B cell (primary cell): Measurements from ENCODE around the gene BIRC5. TPM values are rescaled to one million over a fixed set of nuclear protein-coding genes. Genes with fewer than 3 reads are reported as not detected.

Experiments used
- ATAC-seq: fragments of 200-7000 bp; cut with Tn5 transposase; one replicate; pipeline ENCODE4 v1.10.0; 2021; ENCODE audit warnings: low read depth, mild to moderate bottlenecking, moderate number of reproducible peaks, moderate library complexity
- CTCF ChIA-PET: fragments of 350-600 bp; sonication (Branson Sonifier 250); formaldehyde crosslinking; loops from one replicate; lab custom pipeline; 2021; ENCODE audit warnings: antibody characterized with exemption, inconsistent platforms; lab: Charles Lee
- POLR2A ChIA-PET: fragments of 350-600 bp; sonication (Branson Sonifier 250); formaldehyde crosslinking; loops from one replicate; lab custom pipeline; 2021; ENCODE audit warnings: antibody characterized with exemption; lab: Charles Lee
- DNase-seq: peaks from one replicate; pipeline ENCODE4 v3.0.0; 2013
- H2AFZ ChIP-seq: 2 replicates; pipeline ENCODE4 v1.6.1; 2012; ENCODE audit warnings: mild to moderate bottlenecking, low read depth, low read length; ENCODE audit not compliant: insufficient read depth, poor library complexity, severe bottlenecking
- H3K27ac ChIP-seq, 2 donors: 1 replicate in 1 of 2; 2 replicates in 1 of 2; pipeline ENCODE4 v1.5.1; 2012 to 2013; ENCODE audit warnings: low read length in 2 of 2, mild to moderate bottlenecking in 2 of 2, moderate library complexity in 1 of 2
- H3K27me3 ChIP-seq, 4 experiments: fragments of 200-600 bp in 1 of 4; sonication (generic) in 1 of 4; replicated peaks in 1 of 4; 1 replicate in 2 of 4; 2 replicates in 2 of 4; pipeline versions ENCODE4 v1.6.1 to v1.7.0; 2013 to 2016; ENCODE audit warnings: low read length in 3 of 4, mild to moderate bottlenecking in 2 of 4, mixed read lengths in 1 of 4, moderate library complexity in 1 of 4; ENCODE audit not compliant: insufficient read depth in 4 of 4, control insufficient read depth in 3 of 4; ENCODE audit errors: control extremely low read depth in 1 of 4
- H3K36me3 ChIP-seq, 2 experiments: replicated peaks in 1 of 2; 1 replicate in 1 of 2; 2 replicates in 1 of 2; pipeline versions ENCODE4 v1.6.1 to v1.7.1; 2013; ENCODE audit warnings: low read length in 1 of 2; ENCODE audit not compliant: insufficient read depth in 2 of 2, control insufficient read depth in 1 of 2; ENCODE audit errors: control extremely low read depth in 1 of 2, extremely low read depth in 1 of 2
- H3K4me1 ChIP-seq, 2 donors: fragments of 200-600 bp in 1 of 2; sonication (generic) in 1 of 2; 1 replicate in 1 of 2; 2 replicates in 1 of 2; pipeline versions ENCODE4 v1.5.1 to v1.6.1; 2013 to 2017; ENCODE audit warnings: low read length in 2 of 2; ENCODE audit not compliant: control insufficient read depth in 2 of 2, insufficient read depth in 2 of 2
- H3K4me2 ChIP-seq: replicated peaks from 2 replicates; pipeline ENCODE3; 2012; ENCODE audit warnings: mild to moderate bottlenecking, low read depth, low read length; ENCODE audit not compliant: poor library complexity, severe bottlenecking
- H3K4me3 ChIP-seq, 5 experiments: fragments of 200-600 bp in 1 of 5; sonication (generic) in 1 of 5; 1 replicate in 3 of 5; 2 replicates in 2 of 5; pipeline versions ENCODE4 v1.5.1 to v1.7.0; 2011 to 2016; ENCODE audit warnings: low read length in 4 of 5, mild to moderate bottlenecking in 4 of 5, low read depth in 2 of 5, control low read depth in 1 of 5, moderate library complexity in 1 of 5; ENCODE audit not compliant: insufficient read depth in 1 of 5; ENCODE audit errors: control extremely low read depth in 1 of 5, extremely low read depth in 1 of 5
- H3K79me2 ChIP-seq: fragments of 200-600 bp; sonication (generic); one replicate; pipeline ENCODE4 v1.6.0; 2016; ENCODE audit warnings: low read length; ENCODE audit not compliant: control insufficient read depth, insufficient read depth
- H3K9ac ChIP-seq: fragments of 200-600 bp; sonication (generic); 2 replicates; pipeline ENCODE4 v1.6.1; 2017; ENCODE audit warnings: mild to moderate bottlenecking, low read length, moderate library complexity
- H3K9me3 ChIP-seq, 3 donors: one replicate each; pipeline versions ENCODE4 v1.6.1 to v1.7.1; 2013; ENCODE audit warnings: low read length in 2 of 3; ENCODE audit not compliant: control insufficient read depth in 2 of 3, insufficient read depth in 1 of 3; ENCODE audit errors: control extremely low read depth in 1 of 3
- H4K20me1 ChIP-seq: 2 replicates; pipeline ENCODE4 v1.6.0; 2012; ENCODE audit warnings: mild to moderate bottlenecking, low read length; ENCODE audit not compliant: insufficient read depth, control insufficient read depth, poor library complexity, severe bottlenecking
- H3K27ac Mint-ChIP-seq: one replicate; pipeline ENCODE4 v1.8.0; 2021; ENCODE audit warnings: mixed read lengths
- H3K27me3 Mint-ChIP-seq: one replicate; pipeline ENCODE4 v1.8.0; 2021; ENCODE audit warnings: mixed read lengths
- H3K4me1 Mint-ChIP-seq: one replicate; pipeline ENCODE4 v1.8.0; 2021; ENCODE audit warnings: mixed read lengths
- H3K4me3 Mint-ChIP-seq: one replicate; pipeline ENCODE4 v1.8.0; 2021; ENCODE audit warnings: mixed read lengths
- H3K9me3 Mint-ChIP-seq: one replicate; pipeline ENCODE4 v1.8.0; 2022; ENCODE audit warnings: mixed read lengths; ENCODE audit not compliant: insufficient read depth
- EZH2 ChIP-seq: IDR thresholded peaks from 2 replicates; pipeline ENCODE4 v1.6.1; 2012; ENCODE audit warnings: borderline replicate concordance, low read depth, mild to moderate bottlenecking, moderate library complexity, low read length; ENCODE audit not compliant: insufficient read depth, poor library complexity, severe bottlenecking
- WGBS: methylation state at CpG from one replicate; pipeline ENCODE4 v1.1.5; 2013; ENCODE audit warnings: missing lambda C conversion rate; ENCODE audit not compliant: insufficient coverage; 5-methylcytosine and 5-hydroxymethylcytosine counted together
- intact Hi-C: fragments of 100-400 bp; cut with micrococcal nuclease; formaldehyde crosslinking; loops from one replicate; pipeline ENCODE4 v1.10.0; 2022
- polyA plus RNA-seq: library from polyadenylated mRNA; depleted of rRNA; stranded (reverse); fragments of >200 nt; gene quantifications from 2 replicates; pipeline ENCODE4 v1.2.3, GENCODE V29; 2012
- total RNA-seq, 2 donors: library from RNA; stranded (reverse); fragments of 120-200 nt in 1 of 2; gene quantifications; 1 replicate in 1 of 2; 2 replicates in 1 of 2; pipeline versions ENCODE4 v1.2.3 to v1.2.4, GENCODE V29; 2013 to 2022
- TF ChIP-seq, protein P1 (sequence below): fragments of 200-600 bp; IDR thresholded peaks from one replicate; pipeline ENCODE4 v1.8.0; 2022; ENCODE audit warnings: antibody characterized with exemption, mild to moderate bottlenecking

BIRC5 gene
- total and polyA plus RNA-seq, 2 donors (not counting 1 experiment from before 2014, with no cell fraction given) = 0.33 to 0.84 TPM

GRCh38 chr17:78226055-78226758 is 12.2 kb downstream of the BIRC5 start:
- 88% methylated on average over 5 of the region's 12 CpGs for WGBS
- peaks cover 0 to 39% (median 13%) of the 10 kb centered on the region in 4 experiments for H3K27me3 ChIP-seq
- peaks cover 0 to 10% (median 0%) of the 10 kb centered on the region in 3 donors for H3K9me3 ChIP-seq
- H3K79me2 ChIP-seq = no peaks in the 10 kb centered on the region
- Mint-ChIP-seq H3K27me3 (peaks cover 11% of the 10 kb centered on the region), H3K27ac (no peak overlapping the region), H3K4me3 (no peak overlapping the region), H3K9me3 (no peaks in the 10 kb centered on the region), H3K4me1 (peaks cover 1% of the 10 kb centered on the region)
- ChIA-PET CTCF (interaction anchor here (0.5 to 2.5 kb wide), 4 partner anchors 11 to 1021 kb away, joined by 3 to 9 read pairs (median 3); no protein-coding TSS in a partner anchor), POLR2A (interaction anchor here (0.6 kb wide), 2 partner anchors 16 kb away, joined by 5 to 6 read pairs; no protein-coding TSS in a partner anchor)
- H3K9ac ChIP-seq = no peak overlapping the region
- no peak overlapping the region for H3K27ac ChIP-seq
- H3K4me1 ChIP-seq = peaks cover 10 to 12% of the 10 kb centered on the region in 2 donors
- DNase-seq = no peak
- no peak overlapping the region for H3K4me2 ChIP-seq
- ATAC-seq = no peak
- no peak overlapping the region for H3K4me3 ChIP-seq
- TF ChIP-seq, protein P1, sequence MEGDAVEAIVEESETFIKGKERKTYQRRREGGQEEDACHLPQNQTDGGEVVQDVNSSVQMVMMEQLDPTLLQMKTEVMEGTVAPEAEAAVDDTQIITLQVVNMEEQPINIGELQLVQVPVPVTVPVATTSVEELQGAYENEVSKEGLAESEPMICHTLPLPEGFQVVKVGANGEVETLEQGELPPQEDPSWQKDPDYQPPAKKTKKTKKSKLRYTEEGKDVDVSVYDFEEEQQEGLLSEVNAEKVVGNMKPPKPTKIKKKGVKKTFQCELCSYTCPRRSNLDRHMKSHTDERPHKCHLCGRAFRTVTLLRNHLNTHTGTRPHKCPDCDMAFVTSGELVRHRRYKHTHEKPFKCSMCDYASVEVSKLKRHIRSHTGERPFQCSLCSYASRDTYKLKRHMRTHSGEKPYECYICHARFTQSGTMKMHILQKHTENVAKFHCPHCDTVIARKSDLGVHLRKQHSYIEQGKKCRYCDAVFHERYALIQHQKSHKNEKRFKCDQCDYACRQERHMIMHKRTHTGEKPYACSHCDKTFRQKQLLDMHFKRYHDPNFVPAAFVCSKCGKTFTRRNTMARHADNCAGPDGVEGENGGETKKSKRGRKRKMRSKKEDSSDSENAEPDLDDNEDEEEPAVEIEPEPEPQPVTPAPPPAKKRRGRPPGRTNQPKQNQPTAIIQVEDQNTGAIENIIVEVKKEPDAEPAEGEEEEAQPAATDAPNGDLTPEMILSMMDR = no peak
- TF ChIP-seq EZH2 = no peak
- H2AFZ ChIP-seq = no peak overlapping the region
- intact Hi-C loops = no loop called here
- H4K20me1 ChIP-seq = no peaks in the 10 kb centered on the region
- H3K36me3 ChIP-seq = no peaks in the 10 kb centered on the region
